RWPE2 (cell line): ENCODE measurements around the gene CEP112.

Source experiments
- ATAC-seq: fragments of 200-7000 bp; cut with Tn5 transposase; 3 replicates; pipeline ENCODE4 v1.9.1; 2021; ENCODE audit warnings: low read depth
- DNase-seq: peaks from one replicate; pipeline ENCODE4 v3.0.0-alpha.2; 2020; ENCODE audit warnings: low spot score
- H3K27ac ChIP-seq: fragments of 450-650 bp; 2 replicates; pipeline ENCODE4 v1.5.1; 2017; ENCODE audit warnings: mild to moderate bottlenecking; ENCODE audit not compliant: poor library complexity, severe bottlenecking
- H3K27me3 ChIP-seq: fragments of 250-450 bp; sonication (Bioruptor Pico); 2 replicates; pipeline ENCODE4 v1.5.1; 2021; ENCODE audit warnings: mild to moderate bottlenecking, moderate library complexity; ENCODE audit not compliant: insufficient read depth, poor library complexity, severe bottlenecking
- H3K36me3 ChIP-seq: fragments of 250-450 bp; sonication (Bioruptor Pico); 2 replicates; pipeline ENCODE4 v1.5.1; 2020; ENCODE audit warnings: low read depth, mild to moderate bottlenecking, moderate library complexity
- H3K4me1 ChIP-seq: fragments of 250-450 bp; sonication (Bioruptor Pico); 2 replicates; pipeline ENCODE4 v1.5.1; 2021; ENCODE audit warnings: mild to moderate bottlenecking, moderate library complexity; ENCODE audit not compliant: insufficient read depth, poor library complexity, severe bottlenecking
- H3K4me3 ChIP-seq: fragments of 250-450 bp; sonication (Bioruptor Pico); 2 replicates; pipeline ENCODE4 v1.5.1; 2021; ENCODE audit warnings: mild to moderate bottlenecking, moderate library complexity; ENCODE audit not compliant: severe bottlenecking
- H3K9me3 ChIP-seq: fragments of 250-450 bp; sonication (Bioruptor Pico); 2 replicates; pipeline ENCODE4 v1.5.1; 2021; ENCODE audit warnings: mild to moderate bottlenecking, moderate library complexity; ENCODE audit not compliant: severe bottlenecking
- TF ChIP-seq, protein P1 (sequence below): fragments of 450-650 bp; IDR thresholded peaks from one replicate; pipeline ENCODE4 v1.5.1; 2017; ENCODE audit warnings: mild to moderate bottlenecking, moderate library complexity; ENCODE audit not compliant: poor library complexity, severe bottlenecking

Gene CEP112

GRCh38 chr17:65947831-65948230, 244.1 kb downstream of the CEP112 start:
- H3K4me1 ChIP-seq = no peaks in the 10 kb centered on the region
- H3K9me3 ChIP-seq = no peaks in the 10 kb centered on the region
- DNase-seq (no peak), ATAC-seq (no peak)
- TF ChIP-seq, protein P1, sequence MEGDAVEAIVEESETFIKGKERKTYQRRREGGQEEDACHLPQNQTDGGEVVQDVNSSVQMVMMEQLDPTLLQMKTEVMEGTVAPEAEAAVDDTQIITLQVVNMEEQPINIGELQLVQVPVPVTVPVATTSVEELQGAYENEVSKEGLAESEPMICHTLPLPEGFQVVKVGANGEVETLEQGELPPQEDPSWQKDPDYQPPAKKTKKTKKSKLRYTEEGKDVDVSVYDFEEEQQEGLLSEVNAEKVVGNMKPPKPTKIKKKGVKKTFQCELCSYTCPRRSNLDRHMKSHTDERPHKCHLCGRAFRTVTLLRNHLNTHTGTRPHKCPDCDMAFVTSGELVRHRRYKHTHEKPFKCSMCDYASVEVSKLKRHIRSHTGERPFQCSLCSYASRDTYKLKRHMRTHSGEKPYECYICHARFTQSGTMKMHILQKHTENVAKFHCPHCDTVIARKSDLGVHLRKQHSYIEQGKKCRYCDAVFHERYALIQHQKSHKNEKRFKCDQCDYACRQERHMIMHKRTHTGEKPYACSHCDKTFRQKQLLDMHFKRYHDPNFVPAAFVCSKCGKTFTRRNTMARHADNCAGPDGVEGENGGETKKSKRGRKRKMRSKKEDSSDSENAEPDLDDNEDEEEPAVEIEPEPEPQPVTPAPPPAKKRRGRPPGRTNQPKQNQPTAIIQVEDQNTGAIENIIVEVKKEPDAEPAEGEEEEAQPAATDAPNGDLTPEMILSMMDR = no peak
- no peak overlapping the region for H3K4me3 ChIP-seq
- H3K36me3 ChIP-seq = no peaks in the 10 kb centered on the region
- H3K27ac ChIP-seq = no peak overlapping the region
- H3K27me3 ChIP-seq = no peaks in the 10 kb centered on the region

- ATAC-seq = peak; percentile 73; the same call in 2 of the 3 replicates
- no peaks in the 10 kb centered on the region for H3K4me1 ChIP-seq
- DNase-seq = no peak
- H3K27me3 ChIP-seq = no peaks in the 10 kb centered on the region
- no peaks in the 10 kb centered on the region for H3K9me3 ChIP-seq
- TF ChIP-seq, protein P1 = no peak
- H3K4me3 ChIP-seq = no peak overlapping the region
- no peaks in the 10 kb centered on the region for H3K36me3 ChIP-seq
- no peak overlapping the region for H3K27ac ChIP-seq
Observed at GRCh38 chr17:65942592-65942991, 249.3 kb downstream of the CEP112 start.

DNA sequence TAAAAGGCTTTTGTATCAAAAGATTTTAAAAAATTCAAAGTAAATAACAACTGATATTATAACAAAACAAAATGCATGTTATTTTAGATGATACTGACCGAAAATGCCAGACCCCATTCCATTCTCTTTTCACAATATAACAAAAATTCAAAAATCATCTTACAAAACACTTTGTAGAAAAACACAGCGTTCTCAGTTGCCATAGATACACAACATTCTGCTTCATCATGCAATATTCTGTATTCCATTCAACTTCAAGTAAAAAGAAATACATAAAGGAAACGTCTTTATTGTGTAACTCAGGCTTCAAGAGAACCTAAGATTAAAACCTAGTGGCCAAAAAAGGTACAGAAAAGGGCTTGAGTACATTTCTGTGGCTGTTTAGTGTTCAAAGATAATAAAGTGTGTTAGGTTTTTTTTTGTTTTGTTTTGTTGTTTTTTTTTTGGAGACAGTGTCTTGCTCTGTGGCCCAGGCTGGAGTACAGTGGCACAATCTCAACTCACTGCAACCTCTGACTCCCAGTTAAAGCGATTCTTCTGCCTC, 250.5 kb downstream of the CEP112 start:
- DNase-seq = no peak
- TF ChIP-seq, protein P1 = no peak

GRCh38 chr17:65936013-65936412, 255.9 kb downstream of the CEP112 start:
- TF ChIP-seq, protein P1 = no peak
- DNase-seq = no peak
- H3K36me3 ChIP-seq = no peaks in the 10 kb centered on the region
- H3K4me1 ChIP-seq = peaks cover 7% of the 10 kb centered on the region
- H3K27me3 ChIP-seq = no peaks in the 10 kb centered on the region
- peaks cover 2% of the 10 kb centered on the region for H3K9me3 ChIP-seq
- H3K27ac ChIP-seq = no peak overlapping the region
- ATAC-seq = peak; percentile 63; the same call in 2 of the 3 replicates
- no peak overlapping the region for H3K4me3 ChIP-seq

More for the DNA sequence above, 250.5 kb downstream of the CEP112 start:
- Histone ChIP-seq H3K27me3 (no peaks in the 10 kb centered on the region), H3K9me3 (no peaks in the 10 kb centered on the region), H3K27ac (no peak overlapping the region), H3K36me3 (no peaks in the 10 kb centered on the region), H3K4me1 (peaks cover under 1% of the 10 kb centered on the region), H3K4me3 (no peak overlapping the region)
- no peak for ATAC-seq

DNA sequence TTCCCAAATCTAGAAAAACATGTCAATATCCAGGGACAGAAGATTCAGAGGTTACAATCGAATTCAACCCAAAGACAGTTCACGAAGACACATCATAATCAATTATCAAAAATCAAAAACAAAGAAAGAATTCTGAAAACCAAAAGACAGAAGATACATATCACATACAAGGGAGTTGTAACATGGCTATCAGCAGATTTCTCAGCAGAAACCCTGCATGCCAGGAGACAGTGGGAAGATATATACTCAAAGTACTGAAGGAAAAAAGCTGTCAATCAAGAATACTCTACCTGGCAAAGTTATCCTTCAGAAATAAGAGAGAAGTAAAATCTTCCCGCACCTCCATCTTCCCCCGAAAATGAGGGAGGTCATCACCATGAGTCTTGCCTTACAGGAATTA, 258.6 kb downstream of the CEP112 start:
- H3K4me1 ChIP-seq = peaks cover 7% of the 10 kb centered on the region
- TF ChIP-seq, protein P1 = no peak
- DNase-seq = no peak
- no peaks in the 10 kb centered on the region for H3K27me3 ChIP-seq
- no peak overlapping the region for H3K27ac ChIP-seq
- ATAC-seq = no peak
- no peak overlapping the region for H3K4me3 ChIP-seq
- no peaks in the 10 kb centered on the region for H3K36me3 ChIP-seq
- peaks cover 2% of the 10 kb centered on the region for H3K9me3 ChIP-seq
